ENCODE results near the gene CENPO.

DNA sequence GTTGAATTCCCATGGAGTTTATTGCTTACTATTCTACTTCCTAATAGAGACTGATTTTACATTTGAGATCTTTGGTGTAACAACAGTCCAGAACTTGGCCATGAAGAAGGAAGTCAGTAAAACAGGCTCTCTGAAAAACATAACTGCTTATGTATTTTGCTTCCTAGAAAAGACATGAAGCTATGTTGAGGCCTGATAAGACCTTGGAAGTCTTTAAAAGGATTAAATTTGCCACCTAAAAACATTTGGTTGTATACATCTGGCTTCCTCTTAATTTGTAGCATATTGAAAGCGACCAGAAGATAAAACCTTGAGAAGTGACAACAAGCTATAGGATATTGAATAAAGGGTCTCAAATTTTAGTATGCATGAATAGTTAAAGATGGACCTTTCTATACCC, 36.4 kb upstream of the CENPO start:
- TF ChIP-seq CTCF (conservative IDR thresholded peaks at IDR 0.05; ENCODE audit: low read depth, low read length) (no peak), MAFK (IDR thresholded peaks at IDR 0.05; ENCODE audit: low read depth, low read length) (no peak)
